ENCODE data around the gene NOX3.

DNA sequence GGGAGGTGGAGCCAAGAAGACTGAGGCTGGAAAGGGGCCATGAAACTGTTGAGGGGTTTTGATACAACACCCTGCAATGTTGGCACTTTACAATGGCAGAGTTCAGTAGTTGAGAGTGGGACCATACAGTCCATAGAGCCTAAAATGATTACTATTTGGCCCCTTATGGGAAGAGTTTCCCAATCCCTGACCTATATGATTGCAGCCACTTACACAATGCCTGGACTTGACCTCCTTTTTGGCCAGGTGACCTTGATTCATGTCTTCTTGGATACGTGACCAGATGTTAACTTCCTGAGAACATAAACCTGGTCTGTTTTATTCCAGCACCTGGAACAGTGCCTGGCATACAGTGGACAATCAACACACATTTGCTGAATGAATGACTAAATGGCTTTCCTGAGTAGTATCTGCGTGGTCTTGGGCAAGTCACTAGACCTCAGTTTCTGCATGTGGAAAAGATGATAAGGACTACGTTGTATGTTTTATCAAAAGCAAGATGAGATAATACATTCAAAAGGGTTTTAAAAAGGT is 58.4 kb downstream of the NOX3 start:
- TF ChIP-seq POLR2A (IDR thresholded peaks at IDR 0.05), result no peak
- TF ChIP-seq, protein P1, sequence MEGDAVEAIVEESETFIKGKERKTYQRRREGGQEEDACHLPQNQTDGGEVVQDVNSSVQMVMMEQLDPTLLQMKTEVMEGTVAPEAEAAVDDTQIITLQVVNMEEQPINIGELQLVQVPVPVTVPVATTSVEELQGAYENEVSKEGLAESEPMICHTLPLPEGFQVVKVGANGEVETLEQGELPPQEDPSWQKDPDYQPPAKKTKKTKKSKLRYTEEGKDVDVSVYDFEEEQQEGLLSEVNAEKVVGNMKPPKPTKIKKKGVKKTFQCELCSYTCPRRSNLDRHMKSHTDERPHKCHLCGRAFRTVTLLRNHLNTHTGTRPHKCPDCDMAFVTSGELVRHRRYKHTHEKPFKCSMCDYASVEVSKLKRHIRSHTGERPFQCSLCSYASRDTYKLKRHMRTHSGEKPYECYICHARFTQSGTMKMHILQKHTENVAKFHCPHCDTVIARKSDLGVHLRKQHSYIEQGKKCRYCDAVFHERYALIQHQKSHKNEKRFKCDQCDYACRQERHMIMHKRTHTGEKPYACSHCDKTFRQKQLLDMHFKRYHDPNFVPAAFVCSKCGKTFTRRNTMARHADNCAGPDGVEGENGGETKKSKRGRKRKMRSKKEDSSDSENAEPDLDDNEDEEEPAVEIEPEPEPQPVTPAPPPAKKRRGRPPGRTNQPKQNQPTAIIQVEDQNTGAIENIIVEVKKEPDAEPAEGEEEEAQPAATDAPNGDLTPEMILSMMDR (IDR thresholded peaks at IDR 0.05), result no peak
